Measurements from ENCODE around the gene INCA1.

Gene INCA1

DNA sequence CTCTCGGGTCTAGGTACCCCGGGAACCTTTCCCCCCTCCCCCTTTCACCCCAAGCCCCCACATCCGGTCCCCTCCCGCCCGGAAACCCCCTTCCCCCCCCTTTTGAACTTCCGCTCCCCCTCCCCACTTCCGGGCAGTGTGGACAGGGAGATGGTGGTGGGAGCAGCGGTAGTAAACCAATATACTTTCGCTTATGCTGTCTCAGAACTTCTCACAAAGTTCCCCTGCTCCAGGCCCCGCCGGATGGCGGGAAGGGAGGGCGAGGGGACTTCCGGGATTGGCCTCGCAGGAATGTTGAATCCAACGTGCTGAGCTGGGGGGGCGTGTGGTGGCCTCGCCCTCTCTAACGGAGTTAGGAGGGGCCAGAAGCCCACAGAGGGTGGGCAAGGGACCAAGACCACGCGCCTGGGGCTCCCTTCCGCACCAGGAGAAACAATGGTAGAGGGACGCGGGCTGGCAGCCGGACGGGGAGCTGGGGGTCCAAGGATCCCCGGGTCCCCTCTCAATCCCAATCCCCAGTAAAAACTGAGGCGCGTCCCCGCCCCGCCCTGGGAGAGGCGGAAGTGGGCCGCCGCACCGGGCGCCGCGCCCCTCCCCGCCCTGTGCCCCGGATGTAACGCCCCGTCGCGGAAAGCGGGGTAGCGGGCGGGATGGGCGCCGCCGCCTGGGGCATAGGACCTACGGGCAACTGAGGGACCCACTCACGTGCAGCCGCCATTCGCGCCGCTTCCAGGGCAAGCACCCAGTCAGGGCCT, 49.7 kb downstream of the INCA1 start:
- DNase-seq = no peak

DNA sequence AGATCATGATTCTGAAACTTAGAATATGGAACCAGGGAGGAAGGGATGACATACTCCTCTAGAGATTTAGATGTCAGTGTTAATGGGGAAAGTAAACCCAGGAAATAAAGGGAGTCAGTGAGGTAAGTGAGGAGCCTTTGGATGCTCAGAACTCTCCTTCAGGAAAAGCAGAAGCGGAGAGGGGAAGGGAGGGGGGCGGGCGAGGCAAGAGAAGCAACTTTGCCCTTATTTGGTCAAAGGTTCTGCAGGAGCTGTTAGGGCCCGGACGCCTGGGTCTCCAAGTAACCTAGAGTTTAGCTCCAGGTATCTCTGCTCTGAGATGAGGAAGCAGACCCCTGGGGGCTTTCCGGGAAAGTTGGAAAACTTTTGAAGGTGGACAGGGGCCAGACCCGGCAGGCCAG, 50.3 kb downstream of the INCA1 start:
- no peak for DNase-seq

DNA sequence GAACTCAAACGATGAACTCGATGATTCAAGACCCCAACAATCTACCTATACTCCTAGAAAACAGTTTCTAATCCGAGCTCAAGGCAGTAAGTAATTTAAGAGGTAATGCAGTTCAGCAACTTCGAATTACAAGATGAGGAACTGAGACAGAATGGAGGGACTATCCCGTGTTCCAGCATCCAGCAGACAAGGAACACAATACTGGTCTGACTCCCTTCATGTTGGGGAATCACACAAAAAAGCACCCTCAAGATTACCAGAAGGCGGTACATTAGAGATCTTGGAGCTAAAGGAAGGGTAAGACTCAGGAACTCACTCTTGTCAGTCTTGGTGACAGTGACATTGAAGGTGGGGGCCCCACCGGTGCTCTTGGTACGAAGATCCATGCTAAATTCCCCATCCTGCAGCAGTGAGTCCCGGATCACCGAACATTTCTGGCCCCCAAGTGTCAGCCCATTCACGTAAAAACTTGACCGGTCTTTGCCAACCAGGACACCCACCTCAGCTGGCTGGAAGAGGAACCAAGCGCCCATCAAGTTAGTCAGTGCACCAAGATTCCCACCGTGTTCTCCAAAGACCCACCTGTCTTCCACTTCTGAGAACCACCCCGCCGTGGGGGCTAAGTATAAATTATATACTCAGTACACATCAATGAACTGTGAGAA, 50.9 kb downstream of the INCA1 start:
- DNase-seq = no peak

DNA sequence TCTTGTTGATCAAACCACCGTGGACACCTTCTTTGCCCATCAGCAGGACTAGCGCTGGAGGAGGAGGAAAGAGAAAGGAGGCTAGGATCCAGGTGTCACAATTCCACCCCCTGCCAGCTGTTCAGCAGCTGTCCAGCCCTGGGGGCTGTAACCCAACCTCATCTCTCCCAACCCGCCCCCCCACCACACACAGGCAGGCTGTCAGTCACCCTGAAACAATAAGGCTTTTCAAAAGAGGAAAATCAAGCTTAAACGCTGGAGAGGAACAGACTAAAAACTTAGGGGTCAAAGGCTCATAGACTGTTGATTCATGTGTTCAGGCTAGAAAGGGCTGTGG, 51.4 kb downstream of the INCA1 start:
- no peak for DNase-seq

DNA sequence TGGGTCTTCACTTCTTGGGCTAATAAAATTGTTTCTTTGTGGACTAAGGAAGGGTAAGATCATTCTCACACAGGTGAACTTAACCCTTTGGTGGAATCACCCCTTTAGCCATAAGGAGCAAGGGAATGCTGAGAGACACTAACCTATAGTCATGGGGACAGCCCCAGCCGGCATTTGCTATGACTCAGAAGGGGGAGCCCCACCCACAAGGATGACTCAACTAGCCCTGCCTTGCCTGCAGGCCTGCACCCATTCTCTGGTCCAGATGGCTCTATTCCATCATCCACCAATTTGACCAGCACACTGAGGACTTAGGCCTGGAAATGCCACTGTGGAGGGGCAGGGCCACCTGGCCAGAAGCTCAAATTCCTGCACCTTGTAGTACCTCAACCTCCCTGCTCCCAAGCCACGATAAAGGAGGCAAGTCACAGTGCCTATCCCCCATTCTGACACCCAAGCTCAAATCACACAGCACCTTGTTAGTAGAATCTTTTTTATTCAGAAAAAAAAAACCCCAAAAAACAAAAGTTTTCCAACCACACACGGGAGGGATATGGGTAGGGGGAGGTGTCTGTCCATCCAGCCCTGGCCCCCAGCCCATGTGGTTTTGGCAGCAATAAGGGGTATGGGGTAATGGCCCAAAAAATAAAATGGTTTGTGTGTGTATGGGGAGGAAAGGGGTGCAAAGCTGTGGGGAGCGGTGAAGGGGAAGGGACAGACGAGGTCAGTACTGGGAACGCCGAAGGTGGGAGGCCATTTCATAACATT, 52.0 kb downstream of the INCA1 start:
- no peak for DNase-seq

DNA sequence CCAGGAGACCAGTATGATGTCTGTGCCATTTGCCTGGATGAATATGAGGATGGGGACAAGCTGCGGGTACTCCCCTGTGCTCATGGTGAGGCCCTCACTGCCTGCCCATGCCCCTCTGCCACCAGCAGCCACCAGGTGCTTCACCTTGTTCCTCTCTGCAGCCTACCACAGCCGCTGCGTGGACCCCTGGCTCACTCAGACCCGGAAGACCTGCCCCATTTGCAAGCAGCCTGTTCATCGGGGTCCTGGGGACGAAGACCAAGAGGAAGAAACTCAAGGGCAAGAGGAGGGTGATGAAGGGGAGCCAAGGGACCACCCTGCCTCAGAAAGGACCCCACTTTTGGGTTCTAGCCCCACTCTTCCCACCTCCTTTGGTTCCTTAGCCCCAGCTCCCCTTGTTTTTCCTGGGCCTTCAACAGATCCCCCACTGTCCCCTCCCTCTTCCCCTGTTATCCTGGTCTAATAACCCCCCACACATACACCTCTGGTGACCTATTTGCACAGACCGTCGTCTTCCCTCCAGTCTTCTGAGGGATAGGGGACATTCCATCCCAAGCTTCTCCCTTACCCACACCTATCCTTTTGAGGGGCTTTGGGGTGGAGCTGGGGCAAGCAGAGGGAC, 52.7 kb downstream of the INCA1 start:
- DNase-seq = no peak

DNA sequence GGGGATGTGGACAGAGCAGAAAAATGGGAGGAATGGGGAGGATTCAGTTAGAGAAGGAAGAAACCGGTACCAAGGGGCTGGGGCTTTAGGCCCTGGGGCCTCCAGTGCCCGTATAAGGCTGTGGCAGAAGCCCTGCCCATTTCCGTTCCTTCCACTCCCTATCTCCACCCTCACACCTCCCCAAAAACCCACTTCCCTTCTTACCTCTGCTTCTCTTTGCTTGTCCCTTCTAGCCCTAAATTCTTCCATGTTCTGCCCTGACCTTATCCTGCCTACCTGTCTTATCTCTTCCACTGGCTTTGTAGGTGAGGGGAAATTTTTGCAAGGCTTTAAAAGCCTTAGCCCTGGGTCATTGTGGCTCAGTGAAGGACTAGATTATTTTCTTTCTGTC, 53.2 kb downstream of the INCA1 start:
- DNase-seq = no peak

DNA sequence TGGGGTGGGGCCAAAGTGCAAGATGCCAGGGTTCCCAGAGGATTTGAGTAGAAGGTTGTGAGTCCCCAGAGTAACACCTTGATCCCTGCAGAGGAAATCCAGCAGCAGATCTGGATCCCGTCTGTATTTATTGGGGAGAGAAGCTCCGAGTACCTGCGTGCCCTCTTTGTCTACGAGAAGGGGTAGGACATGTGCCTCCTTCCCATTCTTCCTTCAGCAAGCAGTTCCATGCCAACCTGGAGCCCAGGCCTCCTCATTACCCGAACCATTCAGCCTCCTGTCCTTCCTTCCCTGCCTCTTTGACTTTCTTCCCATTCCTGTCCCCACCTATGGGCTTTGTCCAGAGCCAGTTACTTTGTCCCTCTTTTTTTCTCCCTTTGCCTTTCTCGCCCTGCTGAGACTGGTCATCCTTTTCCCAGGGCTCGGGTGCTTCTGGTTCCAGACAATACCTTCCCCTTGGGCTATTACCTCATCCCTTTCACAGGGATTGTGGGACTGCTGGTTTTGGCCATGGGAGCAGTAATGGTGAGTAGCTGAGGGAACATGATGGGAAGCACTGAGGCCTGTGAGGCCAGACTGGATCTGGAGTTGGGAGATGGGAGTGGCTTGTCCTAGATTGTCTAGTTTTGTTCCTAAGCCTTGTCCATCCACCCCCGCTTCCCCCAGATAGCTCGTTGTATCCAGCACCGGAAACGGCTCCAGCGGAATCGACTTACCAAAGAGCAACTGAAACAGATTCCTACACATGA, 54.4 kb downstream of the INCA1 start:
- no peak for DNase-seq

DNA sequence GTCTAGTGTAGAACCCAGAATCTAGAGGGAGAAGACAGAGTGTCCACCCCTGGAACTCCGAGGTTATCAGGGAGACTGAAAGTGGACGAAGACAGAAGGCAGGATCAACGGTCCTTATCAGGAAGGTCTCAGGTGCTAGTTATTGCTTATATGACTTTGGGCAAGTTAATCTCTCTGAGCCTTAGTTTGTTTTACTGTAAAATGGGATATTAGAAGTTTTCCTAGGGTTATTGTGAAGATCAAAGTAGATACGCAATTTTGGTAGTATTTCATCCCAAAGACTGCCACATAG, 56.1 kb downstream of the INCA1 start:
- no peak for DNase-seq

DNA sequence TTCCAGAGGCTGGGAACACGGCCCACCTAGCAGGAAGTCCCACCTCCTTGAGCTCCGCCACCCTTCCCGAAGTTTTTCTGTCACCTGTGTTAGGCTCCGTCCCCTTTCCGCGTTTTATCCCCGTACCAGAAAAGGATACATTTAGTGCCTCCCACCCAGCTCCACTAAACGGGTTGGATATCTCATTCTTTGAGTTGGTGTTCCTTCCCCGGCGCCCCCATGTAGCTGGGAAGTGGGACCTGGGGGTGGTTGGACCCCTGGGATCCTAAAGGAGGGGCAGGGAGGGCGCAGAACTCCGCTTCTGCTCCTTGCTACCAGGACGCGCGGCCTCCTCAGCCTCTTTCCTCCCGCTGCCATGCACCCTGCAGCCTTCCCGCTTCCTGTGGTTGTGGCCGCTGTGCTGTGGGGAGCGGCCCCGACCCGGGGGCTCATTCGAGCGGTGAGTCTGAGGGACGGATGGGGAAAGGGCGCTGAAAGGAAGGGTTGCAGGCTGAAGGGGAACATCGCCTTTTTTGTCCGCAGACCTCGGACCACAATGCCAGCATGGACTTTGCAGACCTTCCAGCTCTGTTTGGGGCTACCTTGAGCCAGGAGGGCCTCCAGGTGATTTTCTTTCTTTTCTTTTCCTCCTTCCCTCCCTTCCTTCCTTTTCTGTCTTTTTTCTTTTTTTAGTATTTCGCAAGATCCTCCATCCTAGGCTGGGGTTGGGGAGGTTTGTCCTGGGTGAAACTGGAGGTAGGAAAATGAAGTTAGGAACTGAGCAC, 56.6 kb downstream of the INCA1 start:
- DNase-seq = no peak

DNA sequence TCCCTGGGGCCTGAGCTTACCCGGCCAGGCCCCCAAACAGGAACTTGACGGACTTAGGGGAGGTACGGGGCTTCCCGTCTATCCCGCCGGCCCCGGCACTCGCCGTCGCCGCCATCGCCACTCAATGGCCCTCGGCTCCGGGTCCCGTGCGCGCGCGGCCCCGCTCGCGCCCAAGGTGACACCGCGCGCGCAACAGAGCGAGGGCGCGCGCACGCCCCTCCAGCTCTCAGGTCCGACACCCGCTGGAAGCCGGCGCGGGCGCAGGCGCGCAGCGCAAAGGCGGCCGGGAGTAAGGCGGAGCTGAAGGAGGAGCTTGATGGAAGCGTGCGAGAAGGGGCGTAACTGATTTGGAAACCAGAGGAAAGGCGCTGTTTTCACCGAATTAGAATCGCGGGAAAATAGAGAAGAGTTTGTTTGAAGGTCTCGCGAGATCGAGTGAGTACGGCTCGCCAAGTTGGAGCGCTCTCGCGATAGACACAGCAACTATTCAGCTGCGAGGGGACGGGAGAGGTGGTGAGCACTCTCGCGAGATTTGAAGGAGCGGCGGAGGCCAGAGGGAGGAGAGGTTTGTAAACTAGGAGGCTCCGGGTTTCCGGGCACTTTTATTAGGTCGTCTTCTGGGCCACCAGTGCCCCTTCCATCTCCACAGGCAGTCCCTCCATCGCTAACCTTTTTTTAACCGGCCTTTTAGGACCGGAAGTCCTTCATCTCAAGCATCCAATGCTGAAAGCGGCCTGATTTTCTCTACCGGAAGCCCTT, 57.3 kb downstream of the INCA1 start, which contains the start of the genes RNF167 and SLC25A11:
Gene RNF167 (plus strand): TSS at position 473 of the 759 bp plus-strand sequence. CDS start 642 bp downstream, outside the sequence.
Gene SLC25A11 (minus strand): TSS at position 251 of the 759 bp plus-strand sequence. CDS start 136 bp downstream, at position 115.
- DNase-seq = peak; percentile 78 to 79

DNA sequence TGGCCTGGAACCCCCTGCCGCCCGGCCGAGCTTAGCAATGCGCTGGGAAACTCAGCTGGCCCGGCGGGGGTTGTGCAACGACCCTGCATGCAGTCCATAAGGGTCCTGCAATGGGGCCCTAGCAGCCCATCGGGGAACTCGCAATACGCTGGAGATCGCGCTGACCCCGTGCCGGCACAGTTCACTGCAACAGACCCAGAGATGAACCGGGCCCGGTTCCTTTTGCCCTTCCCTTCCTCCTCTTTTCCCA, 57.9 kb downstream of the INCA1 start:
- DNase-seq = no peak

DNA sequence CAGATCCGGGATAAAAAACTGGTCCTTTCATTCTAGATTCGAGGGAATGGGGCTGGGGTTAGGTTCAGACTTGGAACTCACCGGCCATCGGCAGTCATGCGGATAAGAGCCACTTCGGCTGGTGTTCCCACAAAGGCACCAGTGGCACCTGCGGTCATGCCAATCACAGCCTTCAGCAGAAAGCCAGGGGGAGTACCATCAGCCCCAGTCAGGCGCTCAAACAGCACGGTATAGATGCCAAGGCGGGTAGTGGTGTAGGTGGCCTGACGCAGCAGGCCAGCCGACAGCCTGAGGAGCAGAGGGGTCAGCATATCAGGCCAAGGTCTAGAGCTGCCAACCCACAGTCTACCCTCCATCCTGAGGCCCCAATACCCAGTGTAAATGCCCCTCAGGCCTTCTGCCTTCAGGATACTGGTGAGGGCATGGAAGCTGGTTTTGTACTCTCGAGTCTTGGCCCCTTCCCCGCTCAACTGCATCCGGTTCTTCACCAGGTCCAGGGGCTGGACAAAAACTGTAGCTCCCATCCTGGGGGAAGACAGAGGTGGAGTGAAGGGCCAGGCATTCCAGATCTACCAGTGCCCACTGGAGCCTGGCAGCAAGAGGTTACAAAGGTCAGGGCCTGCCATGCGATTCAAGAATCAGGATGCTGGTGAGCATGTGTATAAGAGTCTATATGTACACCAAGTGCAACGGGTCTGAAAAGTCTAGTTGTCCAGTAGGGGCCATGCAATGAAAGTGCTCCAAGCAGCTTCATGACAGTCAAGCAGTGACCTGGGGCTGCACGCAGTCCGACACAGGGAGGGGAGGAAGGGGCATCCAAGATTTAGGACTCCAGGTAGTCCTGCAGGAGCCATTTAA, 58.4 kb downstream of the INCA1 start:
- no peak for DNase-seq

Data from NCI-H187 (cell line).